DOHH2 (cell line): Measurements from ENCODE around the gene MMAB.

Source experiments
- CTCF ChIP-seq: fragments of 200-600 bp; sonication (generic); IDR thresholded peaks from one replicate; pipeline ENCODE4 v1.5.1; 2014; ENCODE audit warnings: antibody characterized with exemption, mild to moderate bottlenecking, low read depth, low read length; ENCODE audit not compliant: poor library complexity, severe bottlenecking
- EZH2phosphoT487 ChIP-seq: fragments of 200-600 bp; sonication (generic); IDR thresholded peaks from 2 replicates; pipeline ENCODE4 v1.6.1; 2017; ENCODE audit warnings: borderline replicate concordance, mild to moderate bottlenecking, antibody characterized with exemption, low read length, moderate library complexity, mixed read lengths

DNA sequence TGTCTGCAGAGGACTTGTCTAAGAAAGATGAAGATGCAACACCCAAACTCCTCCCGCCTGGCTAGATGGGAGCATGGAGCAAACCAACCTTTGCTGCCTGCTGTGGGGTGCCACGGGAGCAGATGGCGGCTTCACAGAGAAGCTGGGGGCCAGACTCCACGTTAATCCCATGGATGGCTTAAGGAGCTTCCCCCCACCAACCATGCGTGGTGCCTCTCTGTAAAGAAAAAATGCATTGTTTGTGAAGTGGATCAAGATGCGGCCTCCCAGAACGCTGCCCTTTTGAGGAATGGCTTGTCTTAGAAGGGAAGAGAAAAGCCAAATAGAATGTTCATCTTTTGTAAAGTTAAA is 15.9 kb upstream of the MMAB start:
- TF ChIP-seq CTCF (no peak), EZH2phosphoT487 (no peak)
